Skeletal muscle cell (primary cell): ENCODE data around the gene HOXD9.

ENCODE experiments used
- DNase-seq: peaks from one replicate; pipeline ENCODE4 v3.0.0-alpha.2; 2010; ENCODE audit warnings: low read depth
- H3K4me3 ChIP-seq: 2 replicates; pipeline ENCODE4 v1.5.1; 2011; ENCODE audit warnings: low read depth, mild to moderate bottlenecking, control low read depth, low read length, moderate library complexity

Gene HOXD9

DNA sequence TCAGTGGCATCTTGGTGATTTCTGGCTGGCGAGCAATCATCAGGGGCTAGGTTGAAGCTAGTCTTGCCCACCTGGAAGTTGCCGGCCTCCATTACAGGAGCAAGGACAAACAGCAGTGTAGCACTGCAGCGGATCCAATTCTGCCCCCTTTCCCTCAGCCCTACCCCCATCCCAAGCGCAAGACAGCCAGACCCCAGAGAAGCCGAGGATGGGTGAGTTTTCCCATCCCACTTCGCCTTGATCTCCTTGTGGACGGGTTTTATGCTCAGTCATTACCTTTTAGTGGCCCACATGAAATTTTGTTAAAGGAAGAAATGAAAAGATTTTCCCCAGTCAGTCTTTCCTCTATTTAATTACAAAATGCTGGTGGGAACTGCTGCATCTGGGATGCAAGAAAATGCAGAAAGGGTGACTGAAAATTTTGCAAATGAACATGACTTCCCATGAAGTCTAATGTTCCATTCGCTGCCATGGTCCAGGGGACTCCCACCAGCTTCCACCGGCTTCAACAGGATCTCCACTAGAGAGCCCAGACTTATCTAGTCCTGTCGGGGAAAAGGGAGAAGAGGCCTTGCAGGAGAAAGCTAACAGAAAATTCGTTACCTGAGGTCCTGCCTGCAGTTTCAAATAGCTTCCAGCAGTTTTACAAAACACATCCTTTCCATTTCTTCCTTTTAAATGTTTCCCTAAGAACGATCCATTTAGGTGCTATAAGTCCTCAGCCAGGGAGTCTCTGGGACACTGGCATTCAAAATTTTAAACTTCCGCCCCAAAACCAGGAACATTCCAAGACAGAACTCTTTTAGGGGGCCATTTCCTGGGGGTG, 1.9 kb upstream of the HOXD9 start:
- no peak overlapping the region for H3K4me3 ChIP-seq
- no peak for DNase-seq

DNA sequence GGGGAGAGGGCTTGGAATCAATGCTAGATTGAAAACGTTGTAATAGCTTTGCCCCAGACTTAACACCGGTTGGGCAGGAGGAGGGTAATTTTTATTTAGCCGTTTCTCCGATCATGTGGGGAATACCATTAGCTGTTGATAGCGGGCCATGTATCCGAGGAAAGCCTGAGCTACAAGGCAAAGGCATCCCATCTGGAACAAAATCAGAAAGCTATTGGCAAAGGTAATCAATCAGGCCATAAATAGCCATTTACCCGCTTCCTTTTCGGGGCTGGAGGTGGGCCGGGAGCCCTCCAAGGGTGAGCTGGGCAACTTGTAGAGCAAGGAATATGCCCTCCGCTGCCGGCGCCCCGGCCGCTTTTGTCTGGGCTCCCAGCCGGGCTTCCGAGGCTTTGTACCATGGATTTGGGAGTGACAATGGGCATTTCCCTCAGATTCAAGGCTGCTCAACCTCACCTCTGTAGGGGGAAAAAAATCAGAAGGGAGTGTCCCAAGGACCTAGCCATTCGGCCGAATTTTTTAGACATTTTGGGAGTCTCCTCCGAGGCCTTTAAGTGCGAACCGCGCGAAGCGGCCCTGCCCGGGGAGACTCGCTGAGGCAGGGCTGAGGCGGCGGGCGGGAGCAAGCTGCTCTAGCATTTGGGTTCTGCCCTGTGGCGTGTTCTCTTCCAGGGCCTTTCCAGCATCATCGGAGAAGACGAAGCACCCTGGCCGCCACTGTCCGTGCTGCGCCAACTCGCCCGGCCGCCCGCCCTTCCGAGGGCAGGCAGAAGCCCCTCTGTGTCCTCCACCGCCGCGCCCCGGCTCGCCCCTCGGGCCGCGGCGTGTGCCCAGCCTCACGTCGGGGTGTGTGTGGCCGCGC, 1.1 kb upstream of the HOXD9 start:
- no peak overlapping the region for H3K4me3 ChIP-seq
- no peak for DNase-seq

- no peak for DNase-seq
- peak overlapping the region; percentile 47 for H3K4me3 ChIP-seq
Observed at GRCh38 chr2:176122052-176122682, 352 bp upstream of the HOXD9 start.

DNA sequence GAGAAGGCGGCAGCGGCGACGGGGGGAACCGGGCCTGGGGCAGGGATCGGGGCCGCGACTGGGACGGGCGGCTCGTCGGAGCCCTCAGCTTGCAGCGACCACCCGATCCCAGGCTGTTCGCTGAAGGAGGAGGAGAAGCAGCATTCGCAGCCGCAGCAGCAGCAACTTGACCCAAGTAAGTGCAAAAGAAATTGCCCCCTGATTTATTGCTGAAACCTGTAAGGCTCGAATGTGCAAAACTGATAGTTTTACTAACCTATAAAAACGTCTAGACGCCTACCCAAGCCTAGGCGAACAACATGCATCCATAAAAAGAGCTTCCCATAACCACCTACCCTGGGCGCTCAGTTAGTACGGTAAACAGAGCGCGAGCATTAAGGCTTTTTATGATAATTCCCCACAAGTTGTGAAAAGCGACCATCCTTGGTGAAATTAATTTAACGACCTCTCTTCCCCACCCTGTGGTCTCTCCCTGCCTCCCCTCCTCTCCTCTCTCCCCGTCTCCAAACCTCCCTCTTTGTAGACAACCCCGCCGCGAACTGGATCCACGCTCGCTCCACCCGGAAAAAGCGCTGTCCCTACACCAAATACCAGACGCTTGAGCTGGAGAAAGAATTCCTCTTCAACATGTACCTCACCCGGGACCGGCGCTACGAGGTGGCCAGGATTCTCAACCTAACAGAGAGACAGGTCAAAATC, 1.0 kb downstream of the HOXD9 start:
- DNase-seq: no peak
- peak overlapping the region; percentile 47 for H3K4me3 ChIP-seq

GRCh38 chr2:176124110-176124946, 1.8 kb downstream of the HOXD9 start:
- no peak overlapping the region for H3K4me3 ChIP-seq
- no peak for DNase-seq

GRCh38 chr2:176124947-176125771, 2.6 kb downstream of the HOXD9 start:
- no peak overlapping the region for H3K4me3 ChIP-seq
- no peak for DNase-seq

DNA sequence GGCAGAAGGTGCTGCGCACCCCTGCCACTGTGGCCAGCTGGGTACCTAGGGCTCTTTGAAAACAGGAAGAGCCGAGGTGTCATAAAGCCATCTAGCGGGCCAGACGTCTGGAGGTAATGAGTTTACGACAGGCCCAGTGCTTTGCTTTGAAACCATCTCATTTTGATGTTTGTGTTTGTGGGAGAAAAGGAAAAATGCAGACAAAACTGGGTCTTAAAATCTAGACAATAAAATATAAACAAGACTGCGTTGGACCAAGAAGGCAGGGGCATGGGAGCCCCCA, 3.2 kb downstream of the HOXD9 start:
- no peak for DNase-seq
- H3K4me3 ChIP-seq: no peak overlapping the region

DNA sequence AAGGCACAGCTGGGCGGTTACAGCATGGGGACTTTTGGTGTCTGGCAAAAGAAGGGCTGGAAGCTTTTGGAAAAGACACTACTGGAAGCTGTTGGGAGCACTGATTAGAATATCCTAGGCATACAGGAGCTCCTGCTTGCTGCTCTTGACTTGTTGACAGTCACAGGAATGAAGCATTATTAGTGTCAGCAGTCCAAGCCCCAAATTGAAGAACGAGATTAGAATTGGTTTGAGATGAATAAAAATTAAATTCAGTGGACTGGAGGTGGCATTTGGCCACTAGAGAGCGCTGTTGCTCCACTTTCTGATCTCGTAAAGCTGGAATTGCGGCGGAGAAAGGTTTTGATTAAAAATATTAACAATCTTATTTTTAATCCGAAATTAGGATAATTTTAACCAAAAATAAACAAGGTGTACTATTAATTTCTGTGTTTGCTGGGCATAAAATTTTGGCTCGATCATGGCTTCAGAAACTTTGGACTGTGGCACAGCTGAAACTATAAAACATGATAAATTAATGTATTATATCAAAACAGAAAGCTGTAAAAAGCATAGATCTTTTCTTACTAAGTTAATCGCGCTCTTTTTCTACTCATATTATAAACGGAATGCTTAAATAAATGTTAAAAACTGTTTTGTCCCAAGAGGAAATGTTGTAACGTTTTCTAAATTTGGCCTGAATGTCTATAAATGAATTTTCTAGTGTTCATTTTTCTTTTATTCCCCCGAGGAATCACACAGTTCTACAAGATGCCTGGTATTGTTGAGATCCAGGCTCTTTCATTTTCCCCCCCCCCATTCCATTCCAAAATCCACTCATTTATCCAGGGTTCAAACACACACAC, 4.6 kb downstream of the HOXD9 start:
- peak overlapping the region; percentile 13 for H3K4me3 ChIP-seq
- no peak for DNase-seq

DNA sequence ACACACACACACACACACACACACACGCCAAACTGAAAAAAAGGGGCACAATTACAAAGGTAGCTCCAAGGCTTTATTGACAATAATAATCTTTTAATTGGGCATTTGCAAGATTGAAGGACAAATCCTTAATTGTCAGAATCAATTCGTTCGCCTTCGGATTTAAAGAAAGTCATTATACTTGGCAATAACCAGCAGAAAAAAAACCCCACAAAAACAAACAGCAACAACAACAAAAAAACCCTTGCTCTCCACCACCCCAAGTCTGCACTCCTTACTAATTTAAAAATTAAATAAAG, 5.2 kb downstream of the HOXD9 start:
- no peak for DNase-seq
- no peak overlapping the region for H3K4me3 ChIP-seq

DNA sequence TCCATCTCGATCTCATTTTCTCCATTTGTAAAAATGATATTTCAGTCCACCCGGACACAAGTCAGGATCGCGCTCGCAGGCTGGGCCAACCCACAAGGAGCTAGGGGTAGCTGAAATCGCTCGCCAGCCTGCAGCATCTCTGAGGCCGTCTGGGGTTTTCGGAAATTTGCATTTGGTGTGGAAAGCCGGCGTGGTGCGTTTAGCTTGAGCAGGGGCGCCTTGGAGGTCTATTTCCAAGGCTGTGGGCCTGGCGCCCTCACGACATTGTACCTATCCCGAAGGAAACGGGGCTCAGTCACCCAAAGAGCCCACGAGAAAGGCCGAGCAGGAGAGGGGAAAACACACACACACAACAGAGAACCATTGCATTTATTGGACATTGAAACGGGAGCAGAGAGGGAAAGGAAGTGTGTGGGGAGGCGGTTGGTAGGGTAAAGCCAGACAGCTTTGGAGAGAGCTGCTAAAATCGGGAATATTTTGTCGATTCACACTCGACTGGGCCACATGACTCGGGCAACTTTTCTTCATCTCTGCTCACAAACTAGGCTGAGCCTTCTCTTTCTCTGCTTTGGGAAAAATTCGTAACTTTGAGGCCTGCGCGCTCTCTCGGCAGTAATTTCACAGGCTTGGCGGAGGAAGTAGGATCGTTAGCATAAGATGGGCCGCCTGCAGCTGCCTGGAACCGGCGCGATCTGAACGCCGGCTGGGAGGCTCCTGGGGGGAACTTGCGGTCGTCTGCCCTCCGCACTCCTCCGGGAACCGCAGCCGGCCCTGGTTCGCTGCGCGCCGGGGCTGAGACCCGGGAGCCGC, 5.9 kb downstream of the HOXD9 start:
- H3K4me3 ChIP-seq: peak overlapping the region; percentile 48

GRCh38 chr2:176128982-176129796, 6.7 kb downstream of the HOXD9 start, which contains the start of gene HOXD8:
Gene HOXD8, plus strand, starts transcription at chr2:176129705. Its CDS starts 662 bp downstream, at chr2:176130367.
- DNase-seq: peak; percentile 73
- peak within 1 kb of the TSS; percentile 48 for H3K4me3 ChIP-seq

More for the DNA sequence above, 5.9 kb downstream of the HOXD9 start:
- no peak for DNase-seq

DNA sequence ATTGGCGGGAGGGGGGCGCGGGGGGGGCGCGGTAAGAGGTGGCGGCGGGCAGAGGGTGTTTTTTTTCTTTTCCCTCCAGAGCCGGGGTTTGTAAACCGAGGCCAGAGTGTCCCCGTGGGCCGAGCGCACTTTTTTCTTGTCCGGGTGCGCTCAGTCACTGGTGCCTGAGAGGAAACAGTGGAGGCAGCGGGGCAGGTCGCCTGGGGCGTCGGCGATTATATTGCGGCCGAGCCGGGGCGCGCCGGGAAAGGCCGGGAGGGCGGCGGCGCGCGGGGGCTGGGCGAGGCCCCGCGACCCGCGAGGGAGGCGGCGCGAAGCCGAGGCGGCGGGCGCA, 7.3 kb downstream of the HOXD9 start:
- H3K4me3 ChIP-seq: peak overlapping the region; percentile 48
- DNase-seq: no peak

DNA sequence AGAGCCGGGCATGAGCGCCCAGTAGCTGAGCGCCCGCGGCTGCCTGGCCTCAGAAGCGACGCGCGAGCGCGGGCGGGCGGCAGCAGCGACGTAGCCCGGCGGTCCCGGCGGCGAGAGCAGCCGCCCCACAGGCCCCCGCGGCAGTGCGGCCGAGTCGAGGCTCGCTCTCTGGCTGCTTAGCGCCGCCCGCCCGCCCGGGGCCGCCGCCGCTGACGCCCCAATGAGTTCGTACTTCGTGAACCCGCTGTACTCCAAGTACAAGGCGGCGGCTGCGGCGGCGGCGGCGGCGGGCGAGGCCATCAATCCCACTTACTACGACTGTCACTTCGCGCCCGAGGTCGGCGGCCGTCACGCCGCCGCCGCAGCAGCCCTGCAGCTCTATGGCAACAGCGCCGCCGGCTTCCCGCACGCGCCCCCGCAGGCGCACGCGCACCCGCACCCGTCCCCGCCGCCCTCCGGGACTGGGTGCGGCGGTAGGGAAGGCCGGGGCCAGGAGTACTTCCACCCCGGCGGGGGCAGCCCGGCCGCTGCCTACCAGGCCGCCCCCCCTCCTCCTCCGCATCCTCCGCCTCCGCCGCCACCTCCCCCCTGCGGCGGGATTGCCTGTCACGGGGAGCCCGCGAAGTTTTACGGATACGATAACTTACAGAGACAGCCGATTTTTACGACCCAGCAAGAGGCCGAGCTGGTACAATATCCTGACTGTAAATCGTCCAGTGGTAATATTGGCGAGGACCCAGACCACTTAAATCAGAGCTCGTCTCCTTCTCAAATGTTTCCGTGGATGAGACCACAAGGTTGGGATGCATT, 7.8 kb downstream of the HOXD9 start:
- no peak for DNase-seq
- peak overlapping the region; percentile 48 for H3K4me3 ChIP-seq

DNA sequence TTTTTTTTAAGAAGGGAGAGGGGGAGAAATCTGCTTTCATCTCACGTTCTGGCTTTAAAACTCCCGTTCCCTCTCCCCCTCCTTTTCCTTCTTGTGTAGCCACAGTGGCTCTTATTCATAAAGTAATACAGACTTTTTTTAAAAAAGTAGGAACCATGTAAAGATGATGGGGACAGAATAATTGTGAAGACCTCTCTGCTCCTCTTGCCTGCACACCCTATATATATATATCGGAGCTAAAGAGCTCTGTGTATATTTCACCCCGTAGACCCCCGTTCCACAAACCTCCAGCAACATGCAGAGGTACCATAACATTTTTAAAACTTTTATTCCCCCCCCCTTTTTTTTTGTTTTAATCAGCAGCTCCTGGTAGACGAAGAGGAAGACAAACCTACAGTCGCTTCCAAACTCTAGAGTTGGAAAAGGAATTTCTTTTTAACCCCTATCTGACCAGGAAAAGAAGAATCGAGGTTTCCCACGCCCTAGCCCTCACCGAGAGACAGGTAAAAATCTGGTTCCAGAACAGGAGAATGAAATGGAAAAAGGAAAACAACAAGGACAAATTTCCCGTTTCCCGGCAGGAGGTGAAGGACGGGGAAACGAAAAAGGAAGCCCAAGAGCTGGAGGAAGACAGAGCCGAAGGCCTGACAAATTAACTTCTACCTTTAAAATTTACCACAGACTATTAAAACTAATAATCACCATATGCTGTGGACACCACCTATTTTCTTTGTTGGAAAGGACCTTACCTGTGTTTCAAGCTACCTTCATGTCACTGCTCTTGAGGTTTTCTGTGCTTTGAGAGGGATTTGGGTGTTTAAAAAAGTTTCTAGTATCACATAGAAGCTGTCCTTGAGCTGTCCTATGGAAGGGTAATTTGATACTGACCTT, 8.7 kb downstream of the HOXD9 start:
- H3K4me3 ChIP-seq: peak overlapping the region; percentile 48
- no peak for DNase-seq
